ENCODE measurements around the gene KCNJ16.

DNA sequence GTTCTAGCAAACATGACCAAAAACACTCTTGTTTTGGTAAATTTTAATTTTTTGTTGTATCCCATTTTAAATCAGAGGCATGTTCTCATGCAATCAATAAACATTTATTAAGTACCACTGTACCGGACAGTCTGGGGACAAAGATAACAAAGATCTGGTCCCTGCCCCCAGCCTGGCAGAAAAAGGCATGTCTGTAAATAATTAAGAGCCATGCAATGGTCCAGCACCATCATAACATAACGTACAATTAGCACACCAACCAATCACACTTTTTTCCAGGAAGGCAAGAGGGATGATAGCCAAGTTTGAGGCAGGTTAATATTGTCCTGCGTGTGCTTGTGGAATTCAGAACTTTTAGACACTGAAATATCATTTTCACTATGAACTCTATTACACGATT is 3.5 kb downstream of the KCNJ16 start:
- TF ChIP-seq, protein P1, sequence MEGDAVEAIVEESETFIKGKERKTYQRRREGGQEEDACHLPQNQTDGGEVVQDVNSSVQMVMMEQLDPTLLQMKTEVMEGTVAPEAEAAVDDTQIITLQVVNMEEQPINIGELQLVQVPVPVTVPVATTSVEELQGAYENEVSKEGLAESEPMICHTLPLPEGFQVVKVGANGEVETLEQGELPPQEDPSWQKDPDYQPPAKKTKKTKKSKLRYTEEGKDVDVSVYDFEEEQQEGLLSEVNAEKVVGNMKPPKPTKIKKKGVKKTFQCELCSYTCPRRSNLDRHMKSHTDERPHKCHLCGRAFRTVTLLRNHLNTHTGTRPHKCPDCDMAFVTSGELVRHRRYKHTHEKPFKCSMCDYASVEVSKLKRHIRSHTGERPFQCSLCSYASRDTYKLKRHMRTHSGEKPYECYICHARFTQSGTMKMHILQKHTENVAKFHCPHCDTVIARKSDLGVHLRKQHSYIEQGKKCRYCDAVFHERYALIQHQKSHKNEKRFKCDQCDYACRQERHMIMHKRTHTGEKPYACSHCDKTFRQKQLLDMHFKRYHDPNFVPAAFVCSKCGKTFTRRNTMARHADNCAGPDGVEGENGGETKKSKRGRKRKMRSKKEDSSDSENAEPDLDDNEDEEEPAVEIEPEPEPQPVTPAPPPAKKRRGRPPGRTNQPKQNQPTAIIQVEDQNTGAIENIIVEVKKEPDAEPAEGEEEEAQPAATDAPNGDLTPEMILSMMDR (IDR thresholded peaks at IDR 0.05; ENCODE audit: low read depth, low read length, missing input control), result no peak
- no peak for TF ChIP-seq SP1 (IDR thresholded peaks at IDR 0.05)
- TF ChIP-seq FOXA1 (IDR thresholded peaks at IDR 0.05), result no peak
- TF ChIP-seq JUND (IDR thresholded peaks at IDR 0.05), result no peak
- TF ChIP-seq REST (IDR thresholded peaks at IDR 0.05), result peak; percentile 30
- TF ChIP-seq, protein P2, sequence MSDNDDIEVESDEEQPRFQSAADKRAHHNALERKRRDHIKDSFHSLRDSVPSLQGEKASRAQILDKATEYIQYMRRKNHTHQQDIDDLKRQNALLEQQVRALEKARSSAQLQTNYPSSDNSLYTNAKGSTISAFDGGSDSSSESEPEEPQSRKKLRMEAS (IDR thresholded peaks at IDR 0.05), result no peak
- no peak for TF ChIP-seq YY1 (IDR thresholded peaks at IDR 0.05)
- TF ChIP-seq RAD21 (IDR thresholded peaks at IDR 0.05), result no peak
- no peak for TF ChIP-seq TAF1 (conservative IDR thresholded peaks at IDR 0.05)
- TF ChIP-seq EGR1 (IDR thresholded peaks at IDR 0.05; ENCODE audit: low read depth in 2 of 2), result no peak
- no peak for TF ChIP-seq ZBTB33 (IDR thresholded peaks at IDR 0.05)
- TF ChIP-seq, protein P3, sequence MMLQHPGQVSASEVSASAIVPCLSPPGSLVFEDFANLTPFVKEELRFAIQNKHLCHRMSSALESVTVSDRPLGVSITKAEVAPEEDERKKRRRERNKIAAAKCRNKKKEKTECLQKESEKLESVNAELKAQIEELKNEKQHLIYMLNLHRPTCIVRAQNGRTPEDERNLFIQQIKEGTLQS (IDR thresholded peaks at IDR 0.05), result no peak
